Measurements from ENCODE around the gene FBN1.

DNA sequence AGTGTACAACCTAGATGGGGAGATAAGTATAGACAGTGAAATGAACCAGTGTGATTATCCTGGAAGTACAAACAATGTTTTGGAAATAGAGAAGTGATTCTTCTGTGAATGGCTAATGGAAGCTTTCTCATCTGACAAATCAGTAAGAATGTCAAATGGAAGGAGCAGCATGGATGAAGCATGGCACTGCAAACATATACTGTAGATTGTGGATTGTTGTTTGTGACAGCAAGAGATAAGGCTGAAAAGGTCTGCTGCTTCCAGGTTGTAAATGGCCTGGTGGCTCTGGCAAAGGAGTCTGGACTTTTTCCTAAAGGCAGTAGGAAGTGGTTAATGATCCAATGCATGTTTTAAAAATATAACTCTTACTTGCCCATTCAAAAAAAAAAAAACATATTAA is 71.3 kb downstream of the FBN1 start:
- TF ChIP-seq, protein P1, sequence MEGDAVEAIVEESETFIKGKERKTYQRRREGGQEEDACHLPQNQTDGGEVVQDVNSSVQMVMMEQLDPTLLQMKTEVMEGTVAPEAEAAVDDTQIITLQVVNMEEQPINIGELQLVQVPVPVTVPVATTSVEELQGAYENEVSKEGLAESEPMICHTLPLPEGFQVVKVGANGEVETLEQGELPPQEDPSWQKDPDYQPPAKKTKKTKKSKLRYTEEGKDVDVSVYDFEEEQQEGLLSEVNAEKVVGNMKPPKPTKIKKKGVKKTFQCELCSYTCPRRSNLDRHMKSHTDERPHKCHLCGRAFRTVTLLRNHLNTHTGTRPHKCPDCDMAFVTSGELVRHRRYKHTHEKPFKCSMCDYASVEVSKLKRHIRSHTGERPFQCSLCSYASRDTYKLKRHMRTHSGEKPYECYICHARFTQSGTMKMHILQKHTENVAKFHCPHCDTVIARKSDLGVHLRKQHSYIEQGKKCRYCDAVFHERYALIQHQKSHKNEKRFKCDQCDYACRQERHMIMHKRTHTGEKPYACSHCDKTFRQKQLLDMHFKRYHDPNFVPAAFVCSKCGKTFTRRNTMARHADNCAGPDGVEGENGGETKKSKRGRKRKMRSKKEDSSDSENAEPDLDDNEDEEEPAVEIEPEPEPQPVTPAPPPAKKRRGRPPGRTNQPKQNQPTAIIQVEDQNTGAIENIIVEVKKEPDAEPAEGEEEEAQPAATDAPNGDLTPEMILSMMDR (conservative IDR thresholded peaks at IDR 0.05; ENCODE audit: low read depth, low read length) = no peak
- TF ChIP-seq EZH2 (IDR thresholded peaks at IDR 0.05; ENCODE audit: low read length, unreplicated experiment) (no peak), EZH2phosphoT487 (IDR thresholded peaks at IDR 0.05; ENCODE audit: borderline replicate concordance, low read length) (no peak)
